Measurements from ENCODE around the gene SPAG9.

GRCh38 chr17:50956750-50957523, 163.7 kb downstream of the SPAG9 start:
- no peak for TF ChIP-seq POLR2A (IDR thresholded peaks at IDR 0.05; ENCODE audit: low read depth)
- TF ChIP-seq EP300 (IDR thresholded peaks at IDR 0.05), result no peak
